ENCODE data around the gene CHAT. TPM values are rescaled to one million over a fixed set of nuclear protein-coding genes. Genes with fewer than 3 reads are reported as not detected.

CHAT gene
- total and polyA plus RNA-seq, 2 experiments from 2014 or later, result not detected

DNA sequence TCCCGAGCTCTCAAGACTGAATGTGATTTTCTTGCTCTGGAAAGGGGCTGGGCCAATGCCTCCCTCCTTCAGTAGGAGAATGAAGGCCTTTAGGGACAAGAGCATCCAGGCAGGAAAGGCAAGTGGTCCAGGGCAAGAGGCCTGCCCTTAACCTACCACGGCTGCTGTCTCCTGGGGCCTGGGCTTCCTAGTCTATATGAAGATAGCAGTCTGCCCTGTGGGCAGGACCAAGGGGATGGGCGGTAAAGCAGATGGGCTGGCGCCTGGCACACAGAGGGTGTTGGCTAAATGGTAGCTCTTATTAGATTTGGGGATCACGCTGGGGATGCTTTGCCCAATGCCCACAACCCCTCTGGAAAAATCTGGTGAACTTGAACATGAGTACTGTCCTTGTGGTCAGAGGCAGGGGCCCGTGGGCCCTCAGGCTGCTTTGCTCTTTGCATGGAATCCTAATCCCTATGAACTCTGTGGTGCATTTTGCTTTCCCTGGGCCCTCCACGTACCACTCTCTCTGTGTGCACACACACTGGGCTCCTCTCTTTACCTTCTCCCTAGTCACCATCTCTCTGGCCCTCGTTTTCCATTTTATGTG is 20.3 kb downstream of the CHAT start:
- in situ Hi-C loops (cut with MboI), result no loop called here
- Histone ChIP-seq H3K9me3 (ENCODE audit: low read depth) (no peaks in the 10 kb centered on the region), H3F3A (ENCODE audit: insufficient read depth) (no peaks in the 10 kb centered on the region), H3K4me3 (no peak overlapping the region), H3K4me2 (ENCODE audit: unreplicated experiment) (no peak overlapping the region), H3K4me1 (ENCODE audit: insufficient read depth) (no peaks in the 10 kb centered on the region), H4K20me1 (ENCODE audit: insufficient read depth) (no peaks in the 10 kb centered on the region), H3K9me2 (ENCODE audit: insufficient read depth) (no peaks in the 10 kb centered on the region), H2AFZ (no peak overlapping the region), H3K27ac (no peak overlapping the region), H3K79me2 (ENCODE audit: insufficient read depth) (no peaks in the 10 kb centered on the region), H3K27me3 (replicated peaks; ENCODE audit: insufficient read depth) (peaks cover 71% of the 10 kb centered on the region), H3K9ac (no peak overlapping the region), H3K36me3 (ENCODE audit: low read depth) (no peaks in the 10 kb centered on the region)
- no peak for TF ChIP-seq EZH2 (IDR thresholded peaks at IDR 0.05; ENCODE audit: insufficient read depth, poor library complexity, severe bottlenecking)
- TF ChIP-seq EZH2phosphoT487 (IDR thresholded peaks at IDR 0.05; ENCODE audit: insufficient read depth, low read depth), result no peak
- DNase-seq, result no peak
- WGBS, 2 experiments (ENCODE audit: low coverage in 1 of 2, low lambda C conversion rate in 2 of 2, missing lambda C conversion rate in 2 of 2), result 36 to 42% methylated on average over 8 of the region's 8 CpGs

DNA sequence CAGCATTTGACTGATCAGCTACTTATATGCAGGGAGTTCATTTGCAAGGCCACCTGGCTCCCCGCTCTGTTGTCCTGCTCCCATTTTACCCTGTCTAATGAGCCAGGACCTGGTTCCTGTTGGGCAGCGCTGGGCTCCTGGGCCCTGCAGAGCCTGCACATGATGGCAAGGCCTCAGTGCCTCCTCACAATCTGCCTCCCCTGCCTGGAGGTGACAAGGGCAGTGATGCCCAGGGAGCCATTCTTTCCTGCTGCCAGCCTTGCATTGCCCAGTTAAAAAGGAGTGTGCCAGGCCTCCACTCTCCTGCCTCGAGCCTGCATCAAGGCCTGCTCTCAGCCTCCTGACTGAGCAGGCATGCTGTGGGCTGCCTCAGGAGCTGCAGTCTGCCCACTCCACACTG is 28.5 kb downstream of the CHAT start:
- Histone ChIP-seq H3K27me3 (replicated peaks; ENCODE audit: insufficient read depth) (peaks cover 70% of the 10 kb centered on the region), H3K36me3 (ENCODE audit: low read depth) (no peaks in the 10 kb centered on the region), H3K27ac (no peak overlapping the region), H3K79me2 (ENCODE audit: insufficient read depth) (no peaks in the 10 kb centered on the region), H3K4me3 (no peak overlapping the region), H3F3A (ENCODE audit: insufficient read depth) (no peaks in the 10 kb centered on the region), H3K4me2 (ENCODE audit: unreplicated experiment) (no peak overlapping the region), H3K9ac (no peak overlapping the region), H3K9me2 (ENCODE audit: insufficient read depth) (no peaks in the 10 kb centered on the region), H3K4me1 (ENCODE audit: insufficient read depth) (no peaks in the 10 kb centered on the region), H3K9me3 (ENCODE audit: low read depth) (no peaks in the 10 kb centered on the region), H2AFZ (no peak overlapping the region), H4K20me1 (ENCODE audit: insufficient read depth) (no peaks in the 10 kb centered on the region)
- WGBS, 2 experiments (ENCODE audit: low coverage in 1 of 2, low lambda C conversion rate in 2 of 2, missing lambda C conversion rate in 2 of 2), result 32 to 38% methylated on average over 3 of the region's 3 CpGs
- no peak for DNase-seq
- in situ Hi-C loops (cut with MboI), result no loop called here
- no peak for TF ChIP-seq EZH2phosphoT487 (IDR thresholded peaks at IDR 0.05; ENCODE audit: insufficient read depth, low read depth)
- TF ChIP-seq EZH2 (IDR thresholded peaks at IDR 0.05; ENCODE audit: insufficient read depth, poor library complexity, severe bottlenecking), result no peak

DNA sequence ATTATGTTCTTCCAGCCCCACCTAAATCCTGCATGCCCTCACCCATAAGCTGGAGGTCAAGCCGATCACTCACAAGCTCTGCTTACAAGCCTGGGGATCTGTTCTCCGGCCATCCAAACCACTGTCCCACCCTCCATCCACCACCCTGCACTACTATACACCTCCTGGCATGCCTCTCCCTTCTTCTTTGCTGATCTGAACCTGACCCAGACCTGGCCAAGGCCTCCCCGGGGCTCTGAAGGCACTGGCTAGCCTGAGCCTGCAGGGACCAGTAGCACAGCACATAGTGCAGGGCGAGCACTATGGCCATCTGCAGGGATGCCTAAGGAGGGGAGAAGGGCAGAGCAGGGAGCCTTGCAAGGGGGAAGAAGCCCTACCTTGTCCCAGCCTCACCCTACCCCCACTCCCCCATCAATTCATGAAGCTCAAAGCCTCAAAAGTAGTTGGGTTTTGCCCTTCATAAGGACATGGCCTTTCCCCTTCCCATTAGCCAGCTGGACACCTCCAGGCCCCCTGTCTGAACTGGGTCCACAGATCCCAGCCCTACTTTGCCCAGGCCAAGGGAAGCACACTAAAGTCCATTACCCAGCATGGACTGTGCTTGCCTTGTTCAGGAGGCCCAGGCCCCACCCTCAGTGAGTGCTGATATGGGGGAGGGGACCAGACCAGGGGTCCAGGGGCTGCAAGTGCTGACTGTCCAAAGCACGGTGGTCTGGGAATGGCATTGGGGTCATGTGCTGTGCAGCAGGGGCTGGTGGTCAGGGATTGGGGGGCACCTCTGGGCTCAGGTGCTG is 29.6 kb downstream of the CHAT start:
- H3K4me2 ChIP-seq (ENCODE audit: unreplicated experiment), result no peak overlapping the region
- H3K4me1 ChIP-seq (ENCODE audit: insufficient read depth), result no peaks in the 10 kb centered on the region
- no peaks in the 10 kb centered on the region for H4K20me1 ChIP-seq (ENCODE audit: insufficient read depth)
- H3K9me2 ChIP-seq (ENCODE audit: insufficient read depth), result no peaks in the 10 kb centered on the region
- WGBS, 2 experiments (ENCODE audit: low coverage in 1 of 2, low lambda C conversion rate in 2 of 2, missing lambda C conversion rate in 2 of 2), result 38 to 43% methylated on average over 5 of the region's 5 CpGs
- H3K27ac ChIP-seq, result no peak overlapping the region
- H3K4me3 ChIP-seq, result no peak overlapping the region
- no peak overlapping the region for H3K9ac ChIP-seq
- H3K79me2 ChIP-seq (ENCODE audit: insufficient read depth), result no peaks in the 10 kb centered on the region
- TF ChIP-seq EZH2phosphoT487 (IDR thresholded peaks at IDR 0.05; ENCODE audit: insufficient read depth, low read depth), result no peak
- TF ChIP-seq EZH2 (IDR thresholded peaks at IDR 0.05; ENCODE audit: insufficient read depth, poor library complexity, severe bottlenecking), result no peak
- H3K27me3 ChIP-seq (replicated peaks; ENCODE audit: insufficient read depth), result peaks cover 64% of the 10 kb centered on the region
- H3F3A ChIP-seq (ENCODE audit: insufficient read depth), result no peaks in the 10 kb centered on the region
- no peak overlapping the region for H2AFZ ChIP-seq
- in situ Hi-C loops (cut with MboI), result no loop called here
- H3K36me3 ChIP-seq (ENCODE audit: low read depth), result no peaks in the 10 kb centered on the region
- no peaks in the 10 kb centered on the region for H3K9me3 ChIP-seq (ENCODE audit: low read depth)
- DNase-seq, result no peak

DNA sequence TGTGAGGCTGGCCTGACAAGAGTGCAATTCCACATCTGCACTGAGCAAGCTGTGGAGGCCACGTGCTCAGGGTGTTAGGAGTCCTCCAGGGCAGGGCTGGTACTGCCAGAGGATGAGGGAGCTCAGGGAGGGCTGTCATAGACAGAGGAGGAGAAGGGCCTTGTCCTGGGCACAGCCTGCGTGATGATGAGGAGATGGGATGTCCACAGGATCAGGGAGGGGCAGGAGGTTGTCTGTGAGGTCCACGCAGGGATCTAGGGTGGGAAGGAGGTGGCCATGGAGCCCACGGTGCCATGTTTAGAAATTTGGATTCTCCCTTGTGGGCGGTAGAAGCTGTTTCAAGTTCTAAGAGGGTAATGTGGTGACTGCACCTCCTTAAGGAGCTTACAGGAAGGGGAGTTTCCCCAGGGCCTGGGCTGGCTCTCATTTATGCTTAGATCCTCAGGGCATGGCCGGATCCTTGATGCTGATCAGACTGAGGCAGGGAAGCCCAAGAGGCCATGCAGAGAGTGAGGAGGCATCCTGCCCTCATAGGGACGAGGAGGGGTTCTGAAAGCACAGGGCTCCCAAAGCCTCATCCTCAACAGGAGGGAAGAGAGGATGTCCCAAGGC is 30.3 kb downstream of the CHAT start:
- no peaks in the 10 kb centered on the region for H4K20me1 ChIP-seq (ENCODE audit: insufficient read depth)
- H3K9ac ChIP-seq, result no peak overlapping the region
- no peak for TF ChIP-seq EZH2 (IDR thresholded peaks at IDR 0.05; ENCODE audit: insufficient read depth, poor library complexity, severe bottlenecking)
- TF ChIP-seq EZH2phosphoT487 (IDR thresholded peaks at IDR 0.05; ENCODE audit: insufficient read depth, low read depth), result no peak
- no peak overlapping the region for H3K4me3 ChIP-seq
- no peaks in the 10 kb centered on the region for H3K9me3 ChIP-seq (ENCODE audit: low read depth)
- no peak overlapping the region for H2AFZ ChIP-seq
- no peaks in the 10 kb centered on the region for H3K36me3 ChIP-seq (ENCODE audit: low read depth)
- no peaks in the 10 kb centered on the region for H3F3A ChIP-seq (ENCODE audit: insufficient read depth)
- no peak overlapping the region for H3K4me2 ChIP-seq (ENCODE audit: unreplicated experiment)
- no peaks in the 10 kb centered on the region for H3K4me1 ChIP-seq (ENCODE audit: insufficient read depth)
- no peaks in the 10 kb centered on the region for H3K9me2 ChIP-seq (ENCODE audit: insufficient read depth)
- in situ Hi-C loops (cut with MboI), result no loop called here
- no peak for DNase-seq
- peaks cover 64% of the 10 kb centered on the region for H3K27me3 ChIP-seq (replicated peaks; ENCODE audit: insufficient read depth)
- H3K27ac ChIP-seq, result no peak overlapping the region
- no peaks in the 10 kb centered on the region for H3K79me2 ChIP-seq (ENCODE audit: insufficient read depth)
- WGBS, 2 experiments (ENCODE audit: low coverage in 1 of 2, low lambda C conversion rate in 2 of 2, missing lambda C conversion rate in 2 of 2), result 29 to 30% methylated on average over 7 of the region's 7 CpGs
